HG02852 (cell line): Measurements from ENCODE around the gene ABCB6.
A peak's percentile ranks its signal among the peaks of the same experiment; 100 is the strongest.
"Not testable (repeated sequence)": the region's sequence is repeated elsewhere in the genome, so short reads cannot be mapped to it uniquely, and the experiment has no call there.

Experiments used
- ATAC-seq: cut with Tn5 transposase; IDR thresholded peaks from one replicate; pipeline ENCODE4 v1.9.1; 2021; ENCODE audit warnings: mild to moderate bottlenecking, moderate library complexity; ENCODE audit not compliant: unreplicated experiment

ABCB6 gene

GRCh38 chr2:219214141-219214540 lies 4.6 kb downstream of the ABCB6 start:
- no peak for ATAC-seq

- ATAC-seq: no peak
These were observed 5.2 kb downstream of the ABCB6 start for GRCh38 chr2:219213486-219214071.

- no peak for ATAC-seq
These were observed 5.7 kb downstream of the ABCB6 start for GRCh38 chr2:219213026-219213415.

GRCh38 chr2:219210886-219211362 lies 7.8 kb downstream of the ABCB6 start:
- no peak for ATAC-seq

GRCh38 chr2:219210196-219210885 lies 8.4 kb downstream of the ABCB6 start:
- no peak for ATAC-seq

- ATAC-seq: no peak
These were observed 9.2 kb downstream of the ABCB6 start for GRCh38 chr2:219209236-219210195.

- no peak for ATAC-seq
These were observed 10.6 kb downstream of the ABCB6 start for GRCh38 chr2:219207884-219208740.

- no peak for ATAC-seq
These were observed 11.4 kb downstream of the ABCB6 start for GRCh38 chr2:219207134-219207883.

GRCh38 chr2:219206328-219207133 lies 12.2 kb downstream of the ABCB6 start, which contains the start of gene ZFAND2B:
Gene ZFAND2B (plus strand): TSS chr2:219206782. CDS start chr2:219206988, 206 bp downstream.
- peak; percentile 97 for ATAC-seq

GRCh38 chr2:219205981-219206327 lies 12.8 kb downstream of the ABCB6 start:
- ATAC-seq: no peak

GRCh38 chr2:219205165-219205538 lies 13.6 kb downstream of the ABCB6 start:
- no peak for ATAC-seq

GRCh38 chr2:219204425-219205164 lies 14.2 kb downstream of the ABCB6 start:
- ATAC-seq: no peak

- ATAC-seq: not testable (repeated sequence)
These were observed 17.4 kb downstream of the ABCB6 start for GRCh38 chr2:219201331-219201730.

GRCh38 chr2:219200502-219201326 lies 18.0 kb downstream of the ABCB6 start:
- ATAC-seq: not testable (repeated sequence)

GRCh38 chr2:219199470-219200211 lies 19.1 kb downstream of the ABCB6 start:
- no peak for ATAC-seq

GRCh38 chr2:219198974-219199373 lies 19.8 kb downstream of the ABCB6 start:
- ATAC-seq: no peak

GRCh38 chr2:219197388-219197787 lies 21.4 kb downstream of the ABCB6 start:
- ATAC-seq: no peak
